Hepatocyte (in vitro differentiated cells): ENCODE measurements around the gene KCNQ1. TPM values are rescaled to one million over a fixed set of nuclear protein-coding genes. Genes with fewer than 3 reads are reported as not detected.
A peak's percentile ranks its signal among the peaks of the same experiment; 100 is the strongest.

ENCODE experiments used
- DNase-seq: peaks from one replicate; pipeline ENCODE4 v3.0.0-alpha.2; 2016; ENCODE audit warnings: low spot score
- H2AFZ ChIP-seq: fragments of 200-600 bp; sonication (generic); 2 replicates; pipeline ENCODE4 v1.6.0; 2016; ENCODE audit warnings: antibody characterized with exemption, mild to moderate bottlenecking
- H3K27ac ChIP-seq: fragments of 200-600 bp; sonication (generic); 2 replicates; pipeline ENCODE4 v1.5.1; 2016; ENCODE audit warnings: mild to moderate bottlenecking
- H3K27me3 ChIP-seq: fragments of 200-600 bp; sonication (generic); 2 replicates; pipeline ENCODE4 v1.6.1; 2016
- H3K36me3 ChIP-seq: fragments of 200-600 bp; sonication (generic); replicated peaks from 2 replicates; pipeline ENCODE4 v1.5.1; 2016; ENCODE audit warnings: low read depth; ENCODE audit not compliant: insufficient read depth
- H3K4me1 ChIP-seq: fragments of 200-600 bp; sonication (generic); 2 replicates; pipeline ENCODE4 v1.5.1; 2016; ENCODE audit warnings: mild to moderate bottlenecking, moderate library complexity; ENCODE audit not compliant: insufficient read depth
- H3K4me2 ChIP-seq: fragments of 200-600 bp; sonication (generic); 2 replicates; pipeline ENCODE4 v1.6.0; 2016
- H3K4me3 ChIP-seq: fragments of 200-600 bp; sonication (generic); 2 replicates; pipeline ENCODE4 v1.5.1; 2016; ENCODE audit warnings: mild to moderate bottlenecking
- H3K79me2 ChIP-seq: fragments of 200-600 bp; sonication (generic); 2 replicates; pipeline ENCODE4 v1.6.0; 2017; ENCODE audit warnings: mild to moderate bottlenecking
- H3K9me2 ChIP-seq: fragments of 200-600 bp; sonication (generic); replicated peaks from 2 replicates; pipeline ENCODE4 v1.6.0; 2017; ENCODE audit warnings: mild to moderate bottlenecking; ENCODE audit not compliant: insufficient read depth
- H3K9me3 ChIP-seq: fragments of 200-600 bp; sonication (generic); 2 replicates; pipeline ENCODE4 v1.5.1; 2016; ENCODE audit warnings: low read depth, mild to moderate bottlenecking
- H4K20me1 ChIP-seq: fragments of 200-600 bp; sonication (generic); 2 replicates; pipeline ENCODE4 v1.6.0; 2016; ENCODE audit warnings: mild to moderate bottlenecking; ENCODE audit not compliant: insufficient read depth, poor library complexity, severe bottlenecking
- CTCF ChIP-seq: fragments of 200-600 bp; sonication (generic); IDR thresholded peaks from 2 replicates; pipeline ENCODE4 v1.5.1; 2016; ENCODE audit warnings: antibody characterized with exemption, mild to moderate bottlenecking; ENCODE audit not compliant: poor library complexity
- EZH2 ChIP-seq: fragments of 200-600 bp; sonication (generic); IDR thresholded peaks from 2 replicates; pipeline ENCODE4 v1.6.1; 2016; ENCODE audit warnings: antibody characterized with exemption, mild to moderate bottlenecking, borderline replicate concordance
- EZH2phosphoT487 ChIP-seq: fragments of 200-600 bp; sonication (generic); IDR thresholded peaks from one replicate; pipeline ENCODE4 v1.6.1; 2018; ENCODE audit warnings: antibody characterized with exemption, mild to moderate bottlenecking, low read depth, moderate library complexity; ENCODE audit not compliant: unreplicated experiment, severe bottlenecking
- WGBS: methylation state at CpG from one replicate; pipeline ENCODE4 v1.1.6; 2016; ENCODE audit warnings: low lambda C conversion rate; ENCODE audit errors: missing lambda C conversion rate; 5-methylcytosine and 5-hydroxymethylcytosine counted together
- polyA plus RNA-seq: library from polyadenylated mRNA; unstranded; fragments of >200 nt; fragmentation: Nextera tagmentation; extraction: Ambion mirVana; gene quantifications from 2 replicates; pipeline ENCODE4 v1.2.1, GENCODE V29; 2016
- total RNA-seq: library from RNA; depleted of rRNA; stranded (reverse); fragments of >200 nt; gene quantifications from 2 replicates; pipeline ENCODE4 v1.2.3, GENCODE V29; 2014

The KCNQ1 gene
- total and polyA plus RNA-seq, 2 experiments from 2014 or later = 1.8 to 6.4 TPM

DNA sequence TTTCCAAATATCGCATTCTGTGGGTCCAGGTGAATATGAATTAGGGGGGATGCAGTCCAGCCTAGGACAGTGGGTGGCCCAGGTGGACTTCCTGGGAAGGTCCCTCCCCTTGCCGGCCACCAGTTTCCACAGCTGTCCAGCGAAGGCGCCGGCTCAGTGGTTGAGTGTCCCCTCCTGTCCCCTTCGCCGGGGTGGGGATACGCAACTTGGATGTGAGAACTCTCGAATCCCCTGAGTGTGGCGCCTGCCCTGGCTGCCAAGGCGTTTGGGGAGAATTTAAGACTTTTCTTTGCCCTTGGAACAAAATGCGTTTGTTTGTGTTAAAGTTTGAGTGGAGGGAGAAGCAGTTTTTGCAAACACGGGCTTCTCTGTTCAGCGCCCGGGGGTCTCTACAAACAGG lies 131.3 kb downstream of the KCNQ1 start:
- DNase-seq = no peak
- TF ChIP-seq CTCF (no peak), EZH2 (no peak), EZH2phosphoT487 (no peak)
- no peak overlapping the region for H3K27ac ChIP-seq

GRCh38 chr11:2576549-2576948 lies 131.7 kb downstream of the KCNQ1 start:
- no peak overlapping the region for H3K27ac ChIP-seq
- no peak overlapping the region for H2AFZ ChIP-seq
- TF ChIP-seq EZH2phosphoT487 (no peak), CTCF (no peak), EZH2 (no peak)
- H4K20me1 ChIP-seq = no peaks in the 10 kb centered on the region
- H3K79me2 ChIP-seq = no peaks in the 10 kb centered on the region
- H3K27me3 ChIP-seq = no peaks in the 10 kb centered on the region
- no peaks in the 10 kb centered on the region for H3K9me3 ChIP-seq
- H3K9me2 ChIP-seq = no peaks in the 10 kb centered on the region
- WGBS = 93% methylated on average over 15 of the region's 15 CpGs
- H3K4me2 ChIP-seq = no peak overlapping the region
- no peaks in the 10 kb centered on the region for H3K36me3 ChIP-seq
- H3K4me1 ChIP-seq = peaks cover 28% of the 10 kb centered on the region
- H3K4me3 ChIP-seq = no peak overlapping the region
- no peak for DNase-seq

More for the DNA sequence above, 131.3 kb downstream of the KCNQ1 start:
- 85% methylated on average over 15 of the region's 15 CpGs for WGBS
- Histone ChIP-seq H3K27me3 (no peaks in the 10 kb centered on the region), H3K4me1 (peaks cover 28% of the 10 kb centered on the region), H3K79me2 (no peaks in the 10 kb centered on the region), H2AFZ (no peak overlapping the region), H3K4me3 (no peak overlapping the region), H3K9me3 (no peaks in the 10 kb centered on the region), H4K20me1 (no peaks in the 10 kb centered on the region), H3K36me3 (no peaks in the 10 kb centered on the region), H3K4me2 (no peak overlapping the region), H3K9me2 (no peaks in the 10 kb centered on the region)

DNA sequence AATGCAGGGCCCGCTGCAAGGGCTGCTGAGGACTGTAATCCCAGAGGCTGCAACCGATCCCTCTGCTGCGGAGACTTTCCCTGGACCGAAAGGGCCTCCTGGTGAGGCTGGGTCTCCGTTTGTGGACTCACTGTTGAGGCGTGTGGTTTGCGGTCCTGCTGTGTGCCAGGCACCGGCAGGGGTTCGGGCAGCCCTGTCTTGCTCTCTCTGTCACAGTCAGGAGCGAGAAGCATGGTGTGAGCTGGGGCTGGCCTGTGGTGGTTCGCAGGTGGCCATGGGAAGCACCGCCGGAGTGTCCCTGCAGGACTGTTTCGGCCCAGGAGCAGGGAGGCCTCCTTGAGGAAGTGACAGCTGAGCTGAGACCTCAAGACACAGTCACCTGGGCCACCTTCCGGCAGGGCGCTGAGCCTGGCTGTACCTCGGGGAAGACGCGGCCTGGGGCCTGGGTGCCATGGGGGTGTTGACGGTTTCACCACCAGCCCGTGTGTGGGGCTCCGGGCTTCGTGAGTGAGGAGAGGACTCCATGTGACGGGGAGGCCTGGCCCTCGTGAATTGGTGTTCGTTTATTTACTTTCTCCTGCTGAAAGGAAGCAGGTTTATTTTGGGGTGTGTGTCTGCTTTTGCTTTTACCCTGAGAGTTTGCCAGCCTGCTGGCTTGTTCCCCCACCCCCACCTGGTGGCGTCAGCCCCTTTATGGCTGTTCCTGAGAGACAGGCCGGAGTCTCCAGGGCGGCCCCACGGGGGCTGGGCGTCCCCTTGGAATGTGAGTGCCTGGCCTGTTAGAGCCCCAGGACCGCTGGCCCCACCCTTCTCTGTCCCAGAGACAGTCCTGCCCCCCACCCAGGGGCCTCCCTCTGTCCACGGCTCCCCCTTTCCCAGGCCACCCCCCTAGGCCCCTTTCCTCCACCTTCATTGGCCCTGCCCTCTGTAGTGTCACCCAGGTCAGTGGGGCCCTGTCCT lies 132.5 kb downstream of the KCNQ1 start:
- H2AFZ ChIP-seq = no peak overlapping the region
- peak; percentile 5 for TF ChIP-seq CTCF
- no peak for TF ChIP-seq EZH2
- peak; percentile 74 for DNase-seq
- no peaks in the 10 kb centered on the region for H3K9me3 ChIP-seq
- WGBS = 89% methylated on average over 26 of the region's 33 CpGs
- H3K79me2 ChIP-seq = no peaks in the 10 kb centered on the region
- H3K27me3 ChIP-seq = no peaks in the 10 kb centered on the region
- H3K4me3 ChIP-seq = no peak overlapping the region
- no peaks in the 10 kb centered on the region for H3K36me3 ChIP-seq
- H3K9me2 ChIP-seq = no peaks in the 10 kb centered on the region
- H3K27ac ChIP-seq = peak overlapping the region; percentile 75
- H3K4me1 ChIP-seq = peaks cover 28% of the 10 kb centered on the region
- no peaks in the 10 kb centered on the region for H4K20me1 ChIP-seq
- H3K4me2 ChIP-seq = no peak overlapping the region
